ENCODE measurements around the gene CSK.

DNA sequence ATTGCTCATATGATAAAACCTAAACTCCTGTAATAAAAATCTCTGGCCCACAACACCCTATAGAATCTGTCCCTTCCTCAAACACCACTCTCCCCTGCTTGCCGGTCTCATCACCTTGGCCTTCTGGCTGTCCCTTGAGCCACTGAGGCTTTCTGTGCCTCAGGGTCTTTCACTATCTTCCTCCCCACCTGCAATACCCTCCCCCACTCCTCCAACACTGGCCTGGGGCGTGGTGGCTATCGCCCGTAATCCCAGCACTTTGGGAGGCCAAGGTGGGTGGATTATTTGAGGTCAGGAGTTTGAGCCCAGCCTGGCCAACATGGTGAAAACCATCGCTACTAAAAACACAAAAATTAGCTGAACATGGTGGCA is 3.3 kb upstream of the CSK start:
- no peak for TF ChIP-seq POLR2A (IDR thresholded peaks at IDR 0.05)
- TF ChIP-seq, protein P1, sequence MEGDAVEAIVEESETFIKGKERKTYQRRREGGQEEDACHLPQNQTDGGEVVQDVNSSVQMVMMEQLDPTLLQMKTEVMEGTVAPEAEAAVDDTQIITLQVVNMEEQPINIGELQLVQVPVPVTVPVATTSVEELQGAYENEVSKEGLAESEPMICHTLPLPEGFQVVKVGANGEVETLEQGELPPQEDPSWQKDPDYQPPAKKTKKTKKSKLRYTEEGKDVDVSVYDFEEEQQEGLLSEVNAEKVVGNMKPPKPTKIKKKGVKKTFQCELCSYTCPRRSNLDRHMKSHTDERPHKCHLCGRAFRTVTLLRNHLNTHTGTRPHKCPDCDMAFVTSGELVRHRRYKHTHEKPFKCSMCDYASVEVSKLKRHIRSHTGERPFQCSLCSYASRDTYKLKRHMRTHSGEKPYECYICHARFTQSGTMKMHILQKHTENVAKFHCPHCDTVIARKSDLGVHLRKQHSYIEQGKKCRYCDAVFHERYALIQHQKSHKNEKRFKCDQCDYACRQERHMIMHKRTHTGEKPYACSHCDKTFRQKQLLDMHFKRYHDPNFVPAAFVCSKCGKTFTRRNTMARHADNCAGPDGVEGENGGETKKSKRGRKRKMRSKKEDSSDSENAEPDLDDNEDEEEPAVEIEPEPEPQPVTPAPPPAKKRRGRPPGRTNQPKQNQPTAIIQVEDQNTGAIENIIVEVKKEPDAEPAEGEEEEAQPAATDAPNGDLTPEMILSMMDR (IDR thresholded peaks at IDR 0.05): no peak
- TF ChIP-seq EP300 (IDR thresholded peaks at IDR 0.05): no peak
- no peak for TF ChIP-seq POLR2AphosphoS5 (IDR thresholded peaks at IDR 0.05)
